ENCODE results near the gene CD40.

Gene CD40

GRCh38 chr20:46123482-46124245 lies 5.5 kb downstream of the CD40 start:
- no peaks in the 10 kb centered on the region for H3K9me3 ChIP-seq
- H3K27ac ChIP-seq: no peak overlapping the region

GRCh38 chr20:46126440-46127056 lies 8.4 kb downstream of the CD40 start:
- Histone ChIP-seq H3K27ac (no peak overlapping the region), H3K27me3 (peaks cover 36% of the 10 kb centered on the region), H3K4me3 (ENCODE audit: low read depth in 1 of 2, low read length in 1 of 2) (no peak overlapping the region), H3K36me3 (no peaks in the 10 kb centered on the region), H3K9me3 (no peaks in the 10 kb centered on the region), H3K4me1 (ENCODE audit: control insufficient read depth in 1 of 2, insufficient read depth in 1 of 2, low read depth in 1 of 2, low read length in 1 of 2) (no peaks in the 10 kb centered on the region)
- no peak for TF ChIP-seq CTCF (IDR thresholded peaks at IDR 0.05)

More at GRCh38 chr20:46123482-46124245, 5.5 kb downstream of the CD40 start:
- H3K4me3 ChIP-seq (ENCODE audit: low read depth in 1 of 2, low read length in 1 of 2): no peak overlapping the region
- peaks cover 23% of the 10 kb centered on the region for H3K27me3 ChIP-seq
- no peaks in the 10 kb centered on the region for H3K4me1 ChIP-seq (ENCODE audit: control insufficient read depth in 1 of 2, insufficient read depth in 1 of 2, low read depth in 1 of 2, low read length in 1 of 2)
- no peaks in the 10 kb centered on the region for H3K36me3 ChIP-seq
- TF ChIP-seq CTCF (IDR thresholded peaks at IDR 0.05): no peak

- H3K36me3 ChIP-seq: no peaks in the 10 kb centered on the region
- peaks cover 46% of the 10 kb centered on the region for H3K27me3 ChIP-seq
- no peaks in the 10 kb centered on the region for H3K9me3 ChIP-seq
- no peak overlapping the region for H3K27ac ChIP-seq
- H3K4me3 ChIP-seq (ENCODE audit: low read depth in 1 of 2, low read length in 1 of 2): no peak overlapping the region
- TF ChIP-seq CTCF (IDR thresholded peaks at IDR 0.05): no peak
- H3K4me1 ChIP-seq (ENCODE audit: control insufficient read depth in 1 of 2, insufficient read depth in 1 of 2, low read depth in 1 of 2, low read length in 1 of 2): no peaks in the 10 kb centered on the region
Measured at GRCh38 chr20:46127396-46128010, 9.4 kb downstream of the CD40 start.

GRCh38 chr20:46128310-46129151 lies 10.4 kb downstream of the CD40 start:
- H3K9me3 ChIP-seq: no peaks in the 10 kb centered on the region
- no peak for TF ChIP-seq CTCF (IDR thresholded peaks at IDR 0.05)
- H3K27me3 ChIP-seq: peaks cover 54% of the 10 kb centered on the region

GRCh38 chr20:46129955-46130481 lies 11.9 kb downstream of the CD40 start:
- H3K27me3 ChIP-seq: peaks cover 54% of the 10 kb centered on the region
- no peak overlapping the region for H3K4me3 ChIP-seq (ENCODE audit: low read depth in 1 of 2, low read length in 1 of 2)
- TF ChIP-seq CTCF (IDR thresholded peaks at IDR 0.05): no peak
- no peaks in the 10 kb centered on the region for H3K4me1 ChIP-seq (ENCODE audit: control insufficient read depth in 1 of 2, insufficient read depth in 1 of 2, low read depth in 1 of 2, low read length in 1 of 2)
- H3K36me3 ChIP-seq: no peaks in the 10 kb centered on the region
- no peaks in the 10 kb centered on the region for H3K9me3 ChIP-seq
- no peak overlapping the region for H3K27ac ChIP-seq

More at GRCh38 chr20:46128310-46129151, 10.4 kb downstream of the CD40 start:
- H3K4me1 ChIP-seq (ENCODE audit: control insufficient read depth in 1 of 2, insufficient read depth in 1 of 2, low read depth in 1 of 2, low read length in 1 of 2): no peaks in the 10 kb centered on the region
- no peak overlapping the region for H3K4me3 ChIP-seq (ENCODE audit: low read depth in 1 of 2, low read length in 1 of 2)
- no peaks in the 10 kb centered on the region for H3K36me3 ChIP-seq
- no peak overlapping the region for H3K27ac ChIP-seq
